SK-N-MC (cell line): ENCODE data around the gene TMEM143.

Experiments
- EZH2 ChIP-seq: fragments of 200-600 bp; sonication (generic); IDR thresholded peaks from one replicate; pipeline ENCODE4 v1.6.1; 2017; ENCODE audit warnings: antibody characterized with exemption
- POLR2AphosphoS5 ChIP-seq: IDR thresholded peaks from 2 replicates; pipeline ENCODE4 v1.6.1; 2012; ENCODE audit warnings: mild to moderate bottlenecking, low read depth, low read length, borderline replicate concordance

DNA sequence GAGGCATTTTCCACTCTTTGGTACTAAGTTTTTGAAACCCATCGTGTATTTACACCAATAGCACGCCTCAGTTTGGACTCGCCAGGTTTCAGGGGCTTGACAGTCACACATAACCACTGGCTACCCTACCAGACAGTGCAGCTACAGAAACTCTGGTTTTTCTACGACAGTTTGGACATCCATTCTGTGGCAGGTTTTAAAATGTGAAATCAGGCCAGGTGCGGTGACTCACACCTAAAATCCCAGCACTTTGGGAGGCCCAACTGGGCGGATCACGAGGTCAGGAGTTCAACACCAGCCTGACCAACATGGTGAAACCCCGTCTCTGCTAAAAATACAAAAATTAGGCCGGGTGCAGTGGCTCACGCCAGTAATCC lies 14.4 kb upstream of the TMEM143 start:
- TF ChIP-seq POLR2AphosphoS5 (no peak), EZH2 (no peak)
